HEK293 (cell line): ENCODE measurements around the gene ARRDC2.
A peak's percentile ranks its signal among the peaks of the same experiment; 100 is the strongest.

Experiments used
- CTCF ChIA-PET: fragments of 350-600 bp; formaldehyde crosslinking; extraction: SDS; loops from one replicate; lab custom pipeline; 2021; ENCODE audit warnings: antibody characterized with exemption; lab: Yijun Ruan, JAX
- POLR2A ChIA-PET: fragments of 300-600 bp; formaldehyde crosslinking; extraction: SDS; loops from one replicate; lab custom pipeline; 2020; ENCODE audit warnings: antibody characterized with exemption, inconsistent platforms; lab: Yijun Ruan, JAX
- H3K27ac ChIP-seq: fragments of 200-500 bp; sonication (Bioruptor generic); 2 replicates; pipeline ENCODE4 v1.5.1; 2014; ENCODE audit warnings: low read depth, low read length, control low read depth, inconsistent platforms; ENCODE audit errors: extremely low read depth
- H3K36me3 ChIP-seq, 2 experiments: fragments of 200-500 bp in 1 of 2; sonication (Bioruptor generic) in 1 of 2; 1 replicate in 1 of 2; 2 replicates in 1 of 2; pipeline ENCODE4 v1.5.1; 2014 to 2017; ENCODE audit warnings: inconsistent platforms in 2 of 2, low read length in 2 of 2; ENCODE audit not compliant: control insufficient read depth in 2 of 2, insufficient read depth in 1 of 2
- H3K4me1 ChIP-seq: fragments of 200-500 bp; sonication (Bioruptor generic); 2 replicates; pipeline ENCODE4 v1.5.1; 2014; ENCODE audit warnings: mild to moderate bottlenecking, low read length, inconsistent platforms; ENCODE audit not compliant: control insufficient read depth, insufficient read depth
- H3K4me3 ChIP-seq: 2 replicates; pipeline ENCODE4 v1.5.1; 2011; ENCODE audit warnings: low read depth, mild to moderate bottlenecking, control low read depth, low read length, moderate library complexity
- H3K9me3 ChIP-seq: fragments of 200-500 bp; sonication (Bioruptor generic); 2 replicates; pipeline ENCODE4 v1.5.1; 2014; ENCODE audit warnings: low read depth, low read length, inconsistent platforms; ENCODE audit not compliant: control insufficient read depth, insufficient read depth
- AEBP2 ChIP-seq: fragments of 450-650 bp; formaldehyde crosslinking; IDR thresholded peaks from 2 replicates; pipeline ENCODE4 v1.5.1; 2016; ENCODE audit warnings: missing biosample characterization, missing genetic modification characterization, borderline replicate concordance
- ATF2 ChIP-seq: fragments of 450-650 bp; formaldehyde crosslinking; IDR thresholded peaks from 2 replicates; pipeline ENCODE4 v1.5.1; 2016; ENCODE audit warnings: missing biosample characterization, missing genetic modification characterization, low read depth
- BCL6B ChIP-seq: fragments of 450-650 bp; formaldehyde crosslinking; IDR thresholded peaks from 2 replicates; pipeline ENCODE4 v1.5.1; 2017; ENCODE audit warnings: missing biosample characterization, missing genetic modification characterization
- CTCF ChIP-seq: fragments of 450-650 bp; formaldehyde crosslinking; IDR thresholded peaks from 2 replicates; pipeline ENCODE4 v1.5.1; 2016; ENCODE audit warnings: missing biosample characterization, missing genetic modification characterization
- KLF16 ChIP-seq: fragments of 450-650 bp; formaldehyde crosslinking; IDR thresholded peaks from 2 replicates; pipeline ENCODE4 v1.5.1; 2017; ENCODE audit warnings: missing biosample characterization, missing genetic modification characterization
- KLF7 ChIP-seq: fragments of 450-650 bp; formaldehyde crosslinking; IDR thresholded peaks from 2 replicates; pipeline ENCODE4 v1.5.1; 2016; ENCODE audit warnings: missing biosample characterization, missing genetic modification characterization, borderline replicate concordance
- PBX3 ChIP-seq: sonication (generic); formaldehyde crosslinking; IDR thresholded peaks from 2 replicates; pipeline ENCODE4 v1.8.1; 2022; ENCODE audit warnings: mild to moderate bottlenecking, moderate library complexity, missing genetic modification reagents
- PRDM1 ChIP-seq: fragments of 450-650 bp; formaldehyde crosslinking; IDR thresholded peaks from 2 replicates; pipeline ENCODE4; 2016; ENCODE audit warnings: missing biosample characterization, missing genetic modification characterization
- WT1 ChIP-seq: fragments of 450-650 bp; formaldehyde crosslinking; IDR thresholded peaks from 2 replicates; pipeline ENCODE4 v1.5.1; 2016; ENCODE audit warnings: missing biosample characterization, missing genetic modification characterization
- ZBTB21 ChIP-seq: fragments of 450-650 bp; formaldehyde crosslinking; IDR thresholded peaks from 2 replicates; pipeline ENCODE4 v1.5.1; 2017; ENCODE audit warnings: missing biosample characterization, missing genetic modification characterization
- ZNF341 ChIP-seq: fragments of 450-650 bp; formaldehyde crosslinking; IDR thresholded peaks from 2 replicates; pipeline ENCODE4; 2016; ENCODE audit warnings: low read depth, missing biosample characterization, missing genetic modification characterization
- ZNF350 ChIP-seq: fragments of 450-650 bp; formaldehyde crosslinking; IDR thresholded peaks from 2 replicates; pipeline ENCODE4 v1.5.0; 2017; ENCODE audit warnings: missing biosample characterization, mild to moderate bottlenecking, missing genetic modification characterization
- ZNF394 ChIP-seq: fragments of 450-650 bp; formaldehyde crosslinking; IDR thresholded peaks from 2 replicates; pipeline ENCODE4 v1.5.1; 2016; ENCODE audit warnings: missing biosample characterization, missing genetic modification characterization, mild to moderate bottlenecking, moderate library complexity, borderline replicate concordance
- ZNF398 ChIP-seq: fragments of 450-650 bp; formaldehyde crosslinking; IDR thresholded peaks from 2 replicates; pipeline ENCODE4 v1.5.1; 2017; ENCODE audit warnings: missing biosample characterization, missing genetic modification characterization
- ZNF501 ChIP-seq: fragments of 450-650 bp; formaldehyde crosslinking; IDR thresholded peaks from 2 replicates; pipeline ENCODE4 v1.5.1; 2016; ENCODE audit warnings: missing biosample characterization, missing genetic modification characterization
- ZNF513 ChIP-seq: fragments of 450-650 bp; IDR thresholded peaks from 2 replicates; pipeline ENCODE4 v1.5.1; 2018; ENCODE audit warnings: missing biosample characterization, missing genetic modification characterization
- ZNF529 ChIP-seq: fragments of 450-650 bp; formaldehyde crosslinking; IDR thresholded peaks from 2 replicates; pipeline ENCODE4 v1.5.1; 2017; ENCODE audit warnings: missing genetic modification characterization, missing biosample characterization; ENCODE audit not compliant: insufficient replicate concordance
- ZNF600 ChIP-seq: fragments of 450-650 bp; formaldehyde crosslinking; IDR thresholded peaks from 2 replicates; pipeline ENCODE4 v1.5.1; 2016; ENCODE audit warnings: missing biosample characterization, missing genetic modification characterization
- ZNF677 ChIP-seq: fragments of 450-650 bp; IDR thresholded peaks from 2 replicates; pipeline ENCODE4 v1.5.0; 2018; ENCODE audit warnings: missing biosample characterization, mild to moderate bottlenecking, missing genetic modification characterization, moderate library complexity

ARRDC2 gene

GRCh38 chr19:18058208-18059009 is 50.4 kb downstream of the ARRDC2 start (continued):
- TF ChIP-seq ZNF394 = peak; percentile 61
- TF ChIP-seq ZBTB21 (tag by site-specific recombination) = no peak
- TF ChIP-seq PBX3 = no peak
- TF ChIP-seq PRDM1 (tag by site-specific recombination) = no peak
- 0 out of 2 replicates have a peak, but pooled peaks have one; percentile 42 for TF ChIP-seq KLF7 (tag by site-specific recombination)
- TF ChIP-seq ATF2 (tag by site-specific recombination) = no peak
- TF ChIP-seq ZNF341 (tag by site-specific recombination) = peak; percentile 89
- peak; percentile 94 for TF ChIP-seq ZNF398 (tag by site-specific recombination)
- TF ChIP-seq ZNF600 (tag by site-specific recombination) = peak; percentile 56; the same call in 1 of the 2 replicates
- TF ChIP-seq KLF16 (tag by site-specific recombination) = peak; percentile 60; the same call in 1 of the 2 replicates
- 0 out of 2 replicates have a peak, but pooled peaks have one; percentile 52 for TF ChIP-seq WT1

- Histone ChIP-seq H3K9me3 (no peaks in the 10 kb centered on the region), H3K36me3 (no peaks in the 10 kb centered on the region), H3K27ac (no peak overlapping the region), H3K4me3 (no peak overlapping the region), H3K4me1 (no peaks in the 10 kb centered on the region)
- no peak for TF ChIP-seq BCL6B (tag by site-specific recombination)
- no peak for TF ChIP-seq ZNF501 (tag by site-specific recombination)
- no peak for TF ChIP-seq PRDM1 (tag by site-specific recombination)
- TF ChIP-seq ZNF529 = no peak
- TF ChIP-seq ZNF513 (tag by site-specific recombination) = no peak
- 0 out of 2 replicates have a peak, but pooled peaks have one; percentile 11 for TF ChIP-seq CTCF (tag by site-specific recombination)
- TF ChIP-seq ZNF677 = no peak
- TF ChIP-seq ZNF350 = no peak
- no peak for TF ChIP-seq AEBP2
- POLR2A ChIA-PET = interaction anchor here (0.8 to 1.3 kb wide), 2 partner anchors 52 to 222 kb away, joined by 3 to 4 read pairs; partner anchors contain the start of gene JUND
- CTCF ChIA-PET = interaction anchor here (0.5 to 8.1 kb wide), 20 partner anchors 12 to 712 kb away, joined by 3 to 101 read pairs (median 3); partner anchors contain the start of genes ARRDC2 and MAST3
Observed at GRCh38 chr19:18059297-18059696, 51.3 kb downstream of the ARRDC2 start.
